Occipital lobe (tissue), 2 donors: Measurements from ENCODE around the gene RPAIN. TPM values are rescaled to one million over a fixed set of nuclear protein-coding genes. Genes with fewer than 3 reads are reported as not detected.
A peak's percentile ranks its signal among the peaks of the same experiment; 100 is the strongest.
"Not testable (repeated sequence)": the region's sequence is repeated elsewhere in the genome, so short reads cannot be mapped to it uniquely, and the experiment has no call there.

Experiments
- DNase-seq: peaks from one replicate; lab custom pipeline; 2025; lab: John Stamatoyannopoulos, UW
- total RNA-seq: library from RNA; depleted of rRNA; stranded (reverse); fragments of >200 nt; gene quantifications from one replicate; pipeline ENCODE4 v1.2.3, GENCODE V29; 2014

RPAIN gene
- total RNA-seq, 1 donor from 2014 or later = 84.5 TPM

DNA sequence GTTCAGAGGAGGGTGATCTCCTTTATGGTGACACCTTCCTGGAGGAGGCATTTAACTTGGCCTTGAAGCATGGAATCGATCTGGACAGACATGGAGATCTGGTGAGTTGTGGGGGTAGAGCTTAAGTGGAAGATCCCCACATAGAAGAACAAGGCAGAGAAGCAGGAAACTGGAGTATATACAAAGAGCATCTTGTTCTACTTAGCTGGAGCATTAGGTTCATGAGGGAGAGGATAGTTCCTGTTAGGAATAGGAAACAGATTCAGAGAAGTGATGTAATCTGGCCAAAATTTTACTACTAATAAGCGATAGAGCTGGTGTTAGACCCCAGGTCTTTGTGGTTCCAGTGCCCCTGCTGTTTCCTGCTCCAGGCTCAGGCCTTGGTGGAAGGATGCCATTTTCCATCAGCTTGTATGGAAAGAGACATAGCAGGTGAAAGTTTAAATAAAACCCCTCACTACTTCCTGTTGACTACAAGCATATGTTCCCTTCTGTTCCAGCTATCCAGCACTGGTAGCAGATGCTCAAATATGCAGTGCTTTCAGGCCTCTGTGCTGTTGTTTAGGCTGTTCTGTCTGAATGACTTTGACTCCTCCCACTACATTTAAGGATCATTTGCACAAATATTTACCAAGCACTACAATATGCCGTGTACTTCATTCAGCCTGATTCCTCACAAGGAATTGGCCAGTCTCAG is 9.4 kb downstream of the RPAIN start:
- no peak for DNase-seq

DNA sequence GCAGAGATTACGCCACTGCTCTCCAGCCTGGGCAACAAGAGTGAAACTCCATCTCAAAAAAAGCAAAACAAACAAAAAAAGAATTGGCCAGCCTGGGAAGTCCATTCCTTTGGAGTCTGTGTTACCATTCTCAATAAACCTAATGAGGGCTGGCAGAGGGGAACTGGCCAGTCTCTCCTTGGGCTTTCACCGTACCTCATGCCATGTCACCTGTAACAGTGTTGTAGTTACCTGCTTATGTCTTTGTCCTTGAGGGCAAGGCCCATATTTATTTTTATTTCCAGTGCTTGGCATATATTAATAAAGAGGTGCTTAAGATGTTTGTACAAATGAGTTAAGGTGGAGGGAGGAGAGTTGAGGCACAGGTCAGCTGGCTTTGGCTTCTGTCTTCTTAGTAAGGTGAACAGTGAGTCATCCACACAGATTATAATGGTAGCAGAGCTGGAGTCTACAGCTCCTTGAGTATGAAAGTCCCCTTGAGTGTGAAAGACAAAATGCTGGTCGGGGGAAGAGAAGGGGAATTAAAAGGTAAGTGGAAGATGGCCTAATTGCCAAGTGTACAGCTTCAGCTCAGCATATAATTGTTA is 10.5 kb downstream of the RPAIN start:
- no peak for DNase-seq

DNA sequence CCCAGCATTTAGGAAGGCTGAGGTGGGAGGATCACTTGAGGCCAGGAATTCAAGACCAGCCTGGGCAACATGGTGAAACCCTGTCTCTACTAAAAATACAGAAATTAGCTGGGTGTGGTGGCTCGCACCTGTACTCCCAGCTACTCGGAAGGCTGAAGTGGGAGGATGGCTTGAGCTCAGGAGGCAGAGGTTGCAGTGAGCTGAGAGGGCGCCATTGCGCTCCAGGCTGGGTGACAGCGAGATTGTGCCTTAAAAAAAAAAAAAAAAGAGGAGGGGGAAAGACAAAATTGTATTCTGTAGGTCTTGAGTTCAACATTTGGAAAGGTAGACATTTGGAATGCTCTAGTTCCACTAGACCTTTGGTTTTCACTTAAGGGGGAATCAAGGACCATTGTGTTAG is 11.3 kb downstream of the RPAIN start:
- not testable (repeated sequence) for DNase-seq

DNA sequence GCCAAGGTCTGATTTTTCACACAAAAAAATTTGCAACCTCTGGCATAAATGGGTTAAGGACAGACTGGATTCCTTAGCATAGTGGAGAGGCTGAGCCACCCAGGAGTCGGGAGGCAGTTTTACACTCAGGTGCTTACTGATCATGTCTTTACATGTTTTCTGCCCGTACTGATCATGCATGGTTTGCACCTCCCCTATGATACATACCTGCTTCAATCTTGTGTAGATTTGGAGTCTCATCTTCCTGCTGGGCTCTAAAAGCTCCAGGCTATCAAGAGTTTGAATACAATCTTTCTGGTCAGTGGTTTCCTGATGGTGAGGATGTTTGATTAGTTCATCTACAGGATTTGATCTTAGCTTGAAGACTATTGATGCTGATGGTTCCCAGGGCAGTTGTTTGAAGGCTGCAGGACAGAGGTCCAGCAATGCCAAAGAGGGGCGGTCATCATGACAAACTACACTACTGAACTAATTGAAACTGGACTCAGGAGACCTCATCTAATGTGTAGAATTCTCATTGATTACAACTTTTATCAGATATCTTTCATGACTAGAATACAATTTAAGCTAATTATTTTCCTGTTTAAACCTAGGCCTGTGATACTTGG is 12.1 kb downstream of the RPAIN start:
- DNase-seq = no peak

DNA sequence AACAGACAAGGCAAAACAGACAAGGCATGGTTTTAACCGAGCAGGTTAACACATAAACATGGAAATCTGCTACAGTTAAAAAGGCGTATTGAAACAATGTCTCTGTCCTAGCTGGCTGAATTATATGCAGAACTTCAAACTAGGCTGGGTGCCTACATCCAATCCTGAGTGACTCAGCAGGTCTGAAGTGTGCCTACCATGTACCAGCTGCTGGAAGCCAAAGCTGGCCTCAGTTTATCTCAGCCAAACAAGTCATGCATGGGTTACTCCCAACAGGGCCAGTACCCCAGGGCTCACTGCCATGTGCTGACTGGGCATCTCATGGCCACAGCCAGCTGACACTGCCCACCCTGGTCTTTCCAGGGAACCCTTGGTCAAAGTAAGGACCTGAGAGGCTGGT is 15.0 kb downstream of the RPAIN start:
- DNase-seq = no peak

DNA sequence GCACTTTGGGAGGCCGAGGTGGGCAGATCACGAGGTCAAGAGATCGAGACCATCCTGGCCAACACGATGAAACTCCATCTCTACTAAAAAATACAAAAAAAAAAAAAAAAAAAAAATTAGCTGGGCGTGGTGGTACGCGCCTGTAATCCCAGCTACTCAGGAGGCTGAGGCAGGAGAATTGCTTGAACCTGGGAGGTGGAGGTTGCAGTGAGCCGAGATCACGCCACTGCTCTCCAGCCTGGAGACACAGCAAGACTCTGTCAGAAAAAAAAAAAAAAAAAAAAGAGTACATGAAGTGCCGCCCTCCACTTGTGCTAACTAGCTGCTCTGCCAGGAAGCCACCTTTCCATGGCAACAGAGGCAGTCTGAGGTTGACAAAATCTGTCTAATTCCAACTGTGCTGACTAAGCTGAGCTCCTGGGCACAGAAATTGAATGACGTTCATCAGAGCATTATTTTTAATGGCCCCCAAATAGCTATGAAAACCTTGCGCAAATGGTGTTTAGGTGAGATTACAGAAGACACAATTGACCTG is 15.9 kb downstream of the RPAIN start:
- DNase-seq = not testable (repeated sequence)

DNA sequence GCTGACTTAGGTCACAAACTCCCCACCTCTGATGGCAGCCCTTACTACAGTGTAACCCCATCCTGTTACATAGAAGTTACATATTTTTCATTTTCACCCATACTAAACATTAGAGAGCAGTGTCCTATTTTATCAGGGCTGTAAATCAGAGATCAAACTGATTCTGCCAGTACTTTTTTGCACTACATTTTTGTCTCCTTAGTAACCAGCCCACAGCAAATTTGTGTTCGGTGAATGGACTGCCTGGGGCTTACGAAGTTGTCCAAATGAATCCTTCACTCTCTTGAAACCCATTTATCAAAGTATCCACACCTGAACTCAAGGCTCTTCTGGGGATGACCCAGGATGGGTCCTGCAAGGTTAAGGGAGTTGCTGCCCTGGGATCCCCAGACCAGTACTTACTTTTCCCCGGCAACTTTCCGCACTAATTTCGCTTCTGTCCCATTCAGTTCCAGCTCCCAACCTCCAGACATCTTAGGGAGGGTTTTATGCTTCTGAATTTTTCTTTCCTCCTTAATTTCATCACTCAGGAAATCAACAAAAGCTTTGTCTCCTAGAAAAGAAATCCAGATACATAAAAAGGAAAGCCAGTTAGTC is 17.8 kb downstream of the RPAIN start:
- no peak for DNase-seq

DNA sequence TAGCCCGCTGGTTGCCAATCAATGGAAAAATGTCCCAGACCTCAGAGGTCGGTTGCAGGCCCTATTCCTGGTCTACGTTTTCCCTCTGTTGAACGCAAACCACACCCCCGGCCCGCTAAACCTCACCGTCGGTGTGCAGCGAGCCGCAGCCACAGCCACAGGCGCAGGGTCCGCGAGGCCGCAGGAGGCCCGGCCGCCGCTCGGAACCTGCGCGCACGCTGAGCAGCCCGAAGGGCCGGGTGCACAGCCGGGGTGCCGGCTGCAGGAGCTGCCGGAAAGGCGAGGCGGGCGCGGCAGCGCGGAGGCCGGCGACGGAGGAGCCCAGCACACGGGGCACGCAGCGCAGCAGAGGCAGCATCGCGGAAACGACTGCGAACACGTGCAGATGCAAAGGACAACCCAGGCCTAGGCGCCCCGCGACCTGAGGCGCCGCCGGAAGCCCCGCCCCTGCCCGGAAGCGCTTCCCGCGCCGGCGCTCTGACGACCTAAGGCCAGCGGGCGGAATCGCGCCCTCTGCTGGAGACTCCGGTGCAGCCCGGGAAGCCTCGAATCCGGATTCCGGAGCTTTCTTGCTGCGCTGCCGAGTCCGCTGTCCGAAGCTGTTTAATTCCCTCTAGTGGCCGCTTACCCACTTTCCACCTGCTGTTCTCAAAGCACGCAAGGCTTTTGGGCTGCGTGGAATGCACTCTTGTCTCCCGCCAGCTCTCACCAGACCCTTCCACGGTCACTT is 18.9 kb downstream of the RPAIN start, which contains the start of gene C1QBP:
TSS of gene C1QBP (minus strand) at position 440 of the 730 bp plus-strand sequence. CDS start at position 358, 82 bp downstream.
- peak; percentile 81 for DNase-seq

DNA sequence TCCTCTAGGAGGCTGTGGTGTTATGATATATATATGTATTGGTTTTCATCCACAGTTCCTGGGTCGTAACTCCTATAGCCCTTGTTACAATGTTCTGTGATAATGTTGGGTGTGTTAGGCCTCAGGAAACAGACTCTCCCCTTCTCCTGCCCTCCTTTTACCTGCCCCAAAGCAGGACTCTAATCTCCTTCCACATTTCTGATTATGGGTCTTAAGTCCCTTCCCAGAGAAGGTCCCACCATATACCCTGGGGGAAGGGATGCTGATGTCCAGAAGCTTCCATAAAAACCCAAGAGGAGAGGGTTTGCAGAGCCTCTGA is 19.4 kb downstream of the RPAIN start:
- DNase-seq = no peak

DNA sequence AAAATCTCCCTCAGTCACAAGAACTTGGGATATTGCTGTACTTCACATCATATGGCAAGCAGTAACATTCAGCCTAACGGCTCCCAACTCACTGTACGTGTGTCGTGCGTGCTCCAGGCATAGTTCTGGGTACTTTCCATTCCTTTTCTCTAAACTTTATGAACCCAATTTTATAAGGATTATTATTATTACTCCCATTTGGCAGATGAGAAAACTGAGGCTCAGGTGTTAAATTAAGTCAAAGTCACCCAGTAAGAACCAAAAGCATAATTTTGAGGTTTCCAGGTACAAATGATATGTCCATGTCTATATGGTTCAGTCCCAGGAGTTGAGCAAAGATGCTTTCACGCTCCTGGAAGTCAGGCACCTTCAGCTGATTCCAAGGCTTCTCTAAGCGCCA is 23.7 kb downstream of the RPAIN start:
- DNase-seq = no peak

DNA sequence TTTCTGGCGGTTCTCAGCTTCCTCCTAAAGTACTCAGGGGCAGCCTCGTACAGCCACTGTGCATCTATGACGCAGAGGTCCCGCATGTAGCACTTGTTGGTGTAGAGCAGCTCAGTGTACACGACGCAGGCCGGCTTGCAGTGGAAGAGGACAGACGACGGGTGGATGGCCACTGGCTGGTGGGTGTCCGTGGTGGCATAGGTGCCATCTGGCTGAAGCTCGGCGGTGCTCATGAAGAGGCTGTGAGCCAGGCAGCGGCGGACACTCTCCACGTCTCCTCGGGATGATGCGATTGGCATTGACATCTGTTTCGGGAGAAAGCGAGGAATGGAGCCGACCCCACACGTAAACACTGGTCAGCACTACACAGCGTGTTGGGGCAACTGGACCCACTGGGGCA is 24.2 kb downstream of the RPAIN start:
- DNase-seq = no peak

DNA sequence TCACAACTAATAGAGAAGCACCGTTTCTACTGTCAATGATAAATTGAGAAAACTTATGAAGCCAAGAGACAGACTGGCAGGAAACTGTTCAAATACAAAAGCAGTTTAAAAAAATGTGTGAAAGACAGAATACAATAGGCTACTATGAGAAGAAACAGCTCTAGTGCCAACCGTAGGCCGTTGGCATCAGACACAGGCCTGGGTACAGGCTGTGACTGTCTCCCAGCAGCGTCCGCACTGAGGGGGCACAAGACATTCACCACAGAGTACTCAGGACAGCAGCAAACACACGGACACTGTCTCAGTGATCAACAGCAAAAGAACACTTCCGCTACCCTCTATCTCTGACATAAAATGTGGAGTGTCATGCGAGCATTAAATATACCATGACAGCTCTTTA is 26.8 kb downstream of the RPAIN start:
- peak; percentile 72 for DNase-seq

DNA sequence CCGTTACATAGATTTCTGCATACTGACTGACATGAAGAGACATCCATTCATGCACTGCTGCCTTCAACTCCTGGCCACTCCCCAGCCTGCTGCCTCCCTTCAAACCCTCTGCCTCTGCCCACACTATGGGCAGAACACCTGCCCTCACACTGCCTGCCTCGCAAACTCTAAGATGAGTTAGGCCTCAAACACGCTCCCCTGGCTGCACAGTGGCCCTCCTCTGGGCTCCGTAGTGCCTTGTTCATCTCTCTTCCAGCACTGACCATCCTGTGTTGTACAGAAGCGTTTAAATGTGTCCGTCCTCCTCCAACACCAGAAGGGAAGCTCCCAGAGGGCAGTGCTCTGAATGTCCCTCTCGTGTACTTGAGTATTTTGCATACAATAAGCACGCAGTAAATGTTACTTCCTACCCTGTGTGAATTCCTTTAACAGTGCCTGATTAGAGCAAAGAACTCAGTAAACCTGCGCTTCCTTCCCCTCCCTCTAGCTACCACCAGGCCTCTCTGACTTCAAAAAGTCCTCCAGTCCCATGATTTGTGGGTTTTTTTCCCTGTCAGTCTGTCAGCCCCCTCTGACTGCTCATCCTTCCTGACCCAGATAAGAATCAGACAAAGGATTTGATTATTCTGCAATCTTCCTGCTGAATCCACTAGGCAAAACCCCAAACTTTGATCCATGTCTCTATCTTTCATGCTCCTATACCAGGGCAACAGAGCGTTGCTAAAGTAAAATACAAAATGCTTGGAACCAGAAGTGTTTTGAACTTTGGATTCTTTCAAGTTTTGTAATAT is 44.9 kb downstream of the RPAIN start:
- DNase-seq = no peak

DNA sequence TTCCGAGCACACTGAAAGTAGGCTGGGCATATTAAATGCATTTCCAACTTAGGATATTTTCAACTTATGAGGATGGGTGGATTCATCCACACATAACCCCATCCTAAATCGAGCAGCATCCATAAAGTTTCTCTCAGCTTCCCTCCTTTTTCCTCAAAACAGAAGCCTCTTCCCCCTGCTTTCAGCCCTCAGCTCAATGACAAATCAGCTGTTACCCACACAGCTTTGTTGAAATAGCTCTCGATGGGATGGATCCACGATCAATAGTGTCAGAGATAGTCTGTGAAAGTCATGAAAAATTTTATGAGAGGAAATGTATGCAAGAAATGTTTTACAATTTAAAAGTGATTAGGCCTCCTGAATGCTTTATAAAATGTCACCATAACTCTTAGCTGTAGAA is 46.3 kb downstream of the RPAIN start:
- no peak for DNase-seq

DNA sequence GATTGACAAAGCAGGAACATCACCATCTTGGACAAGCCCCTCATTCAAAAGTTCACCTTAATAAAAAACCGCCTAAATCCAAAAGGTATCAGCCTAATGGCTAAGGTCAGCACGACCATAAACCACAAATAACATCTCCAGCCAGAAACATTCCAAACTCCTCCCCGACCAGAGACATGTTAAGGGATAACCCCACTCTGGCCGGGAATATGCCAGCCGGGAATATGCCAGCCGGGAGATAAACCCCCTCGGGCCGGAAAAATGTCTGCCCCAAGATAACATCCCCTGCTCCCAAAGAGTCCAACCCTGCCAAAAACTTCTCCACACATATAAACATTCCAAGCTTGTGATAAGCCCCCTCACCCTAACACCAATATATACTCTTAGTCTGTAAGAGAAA is 47.4 kb downstream of the RPAIN start:
- DNase-seq = no peak

DNA sequence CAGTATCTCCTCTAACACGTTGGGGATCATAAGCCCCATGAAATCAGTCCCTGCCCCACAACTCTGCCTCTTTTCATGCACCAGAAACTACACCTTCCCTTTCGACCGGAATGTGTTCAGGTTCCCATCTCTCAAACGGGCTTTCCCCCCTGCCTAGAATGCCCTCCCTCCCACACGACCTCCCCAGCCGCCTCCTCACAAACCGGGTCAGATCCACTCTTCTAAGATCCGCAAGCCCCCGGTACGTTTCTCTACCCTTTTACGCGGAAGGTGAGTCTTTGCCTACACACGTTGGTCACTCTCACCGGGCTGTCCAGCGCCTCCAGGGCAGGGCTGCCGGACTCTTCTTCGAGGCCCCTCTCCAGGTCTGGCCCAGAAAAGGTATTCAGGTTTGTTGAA is 48.1 kb downstream of the RPAIN start:
- DNase-seq = no peak

DNA sequence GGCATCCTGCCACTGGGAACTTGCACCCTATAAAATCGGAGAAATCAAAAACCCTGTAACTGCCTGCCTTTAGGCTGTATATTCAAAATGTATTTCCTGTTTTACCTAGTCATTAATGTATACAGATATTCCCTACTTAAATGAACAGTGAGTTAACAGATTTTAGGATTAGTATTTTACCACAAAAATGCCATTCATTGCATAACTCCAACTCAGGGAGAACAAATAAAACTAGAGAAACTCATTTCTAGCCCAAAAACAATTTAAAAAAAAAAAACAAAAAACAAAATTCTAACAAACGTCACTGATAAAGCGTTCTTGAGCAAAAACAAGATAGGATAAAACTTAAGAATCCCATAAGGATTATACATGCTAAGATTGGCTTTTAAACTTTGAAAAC is 52.5 kb downstream of the RPAIN start:
- DNase-seq = no peak

DNA sequence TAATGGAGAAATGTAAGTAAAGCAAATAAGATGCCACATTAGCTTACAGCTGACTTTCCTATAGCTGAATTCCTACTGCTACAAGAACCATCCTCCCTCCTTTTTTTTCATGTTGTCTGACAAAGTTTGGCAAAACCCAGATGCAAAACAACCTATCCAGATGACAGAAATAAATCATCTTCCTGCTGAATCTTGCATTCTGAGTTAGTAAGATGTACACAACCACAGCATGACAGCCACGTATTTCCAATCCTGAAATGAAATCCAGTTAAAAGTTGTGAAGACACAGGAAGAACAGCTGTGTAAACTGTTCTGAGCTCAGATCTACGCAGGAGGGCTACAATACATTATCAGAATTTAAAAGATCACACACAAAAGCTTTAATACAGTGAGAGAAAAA is 53.9 kb downstream of the RPAIN start:
- DNase-seq = no peak

DNA sequence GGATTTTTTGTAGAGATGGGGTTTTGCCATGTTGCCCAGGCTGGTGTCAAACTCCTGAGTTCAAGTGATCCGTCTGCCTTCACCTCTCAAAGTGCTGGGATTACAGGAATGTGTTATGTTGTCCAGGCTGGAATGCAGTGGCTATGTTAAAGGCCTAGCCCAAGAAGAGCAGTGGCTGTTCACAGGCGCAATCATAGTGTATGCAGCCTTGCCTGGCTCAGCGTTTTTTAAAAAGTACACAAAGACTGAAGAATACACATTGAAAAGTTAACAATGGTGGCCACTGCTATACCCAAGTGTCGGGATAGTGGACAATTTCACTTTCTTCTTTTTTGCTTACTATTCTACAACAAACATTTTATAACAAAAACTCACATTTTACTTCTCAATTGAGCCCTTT is 59.0 kb downstream of the RPAIN start:
- no peak for DNase-seq

DNA sequence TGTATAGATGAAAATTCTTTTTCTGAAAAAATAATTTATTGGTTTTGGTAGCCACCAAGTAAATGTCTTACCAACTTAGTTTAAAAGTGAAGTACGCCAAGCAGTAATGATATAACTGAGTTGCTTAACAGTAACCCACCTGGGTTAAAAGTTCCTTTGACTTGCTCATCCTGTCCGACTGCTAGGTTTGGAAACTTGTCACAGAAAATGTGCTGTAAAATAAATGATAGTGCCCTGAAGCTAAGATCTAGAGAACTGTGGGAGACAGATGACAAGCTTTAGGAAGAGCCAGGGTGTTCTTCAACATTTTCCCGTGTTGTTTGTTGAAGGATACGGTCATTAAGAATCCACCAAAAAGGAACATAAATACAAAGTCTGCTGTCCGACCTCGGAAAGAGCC is 61.0 kb downstream of the RPAIN start:
- DNase-seq = no peak

DNA sequence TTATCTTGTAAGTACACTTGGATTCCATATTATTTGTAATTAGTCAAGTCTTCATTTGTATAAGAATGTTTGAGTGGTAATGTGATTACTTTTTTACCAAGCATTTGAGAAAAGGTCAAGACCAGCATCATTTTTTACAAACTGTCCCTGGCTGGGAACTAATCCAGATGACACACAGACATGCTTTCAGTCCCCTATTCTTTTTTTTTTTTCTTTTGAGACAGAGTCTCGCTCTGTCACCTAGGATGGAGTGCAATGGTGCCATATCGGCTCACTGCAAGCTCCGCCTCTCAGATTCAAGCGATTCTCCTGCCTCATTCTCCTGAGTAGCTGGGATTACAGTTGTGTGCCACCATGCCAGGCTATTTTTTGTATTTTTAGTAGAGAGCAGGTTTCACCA is 61.5 kb downstream of the RPAIN start:
- DNase-seq = no peak
